ENCODE measurements around the gene CFAP210. TPM values are rescaled to one million over a fixed set of nuclear protein-coding genes. Genes with fewer than 3 reads are reported as not detected.

The CFAP210 gene
- total and polyA plus RNA-seq, 10 of the 15 experiments (the other 5 are each of a cell fraction or from before 2014, with no cell fraction given), result not detected

DNA sequence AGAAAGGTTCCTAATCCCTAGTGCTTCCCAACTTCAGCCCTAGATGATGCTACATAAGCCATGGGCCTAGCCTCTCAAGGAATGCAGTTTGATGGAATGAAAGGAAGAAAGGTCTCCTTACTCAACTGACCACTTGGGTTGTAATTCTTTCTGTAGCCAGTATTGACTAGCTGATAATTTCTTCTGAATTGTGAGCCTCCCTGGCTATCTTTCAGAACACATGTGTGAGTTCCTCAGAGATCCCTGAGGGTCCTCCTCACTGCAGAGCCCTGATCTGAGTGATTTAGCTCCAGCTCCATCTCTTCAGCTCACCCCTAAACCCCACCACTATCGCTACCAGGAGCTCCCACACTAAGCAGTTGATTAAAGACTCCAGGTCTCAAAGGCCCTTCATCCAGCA is 31.5 kb downstream of the CFAP210 start (continued):
- TF ChIP-seq, protein P1, sequence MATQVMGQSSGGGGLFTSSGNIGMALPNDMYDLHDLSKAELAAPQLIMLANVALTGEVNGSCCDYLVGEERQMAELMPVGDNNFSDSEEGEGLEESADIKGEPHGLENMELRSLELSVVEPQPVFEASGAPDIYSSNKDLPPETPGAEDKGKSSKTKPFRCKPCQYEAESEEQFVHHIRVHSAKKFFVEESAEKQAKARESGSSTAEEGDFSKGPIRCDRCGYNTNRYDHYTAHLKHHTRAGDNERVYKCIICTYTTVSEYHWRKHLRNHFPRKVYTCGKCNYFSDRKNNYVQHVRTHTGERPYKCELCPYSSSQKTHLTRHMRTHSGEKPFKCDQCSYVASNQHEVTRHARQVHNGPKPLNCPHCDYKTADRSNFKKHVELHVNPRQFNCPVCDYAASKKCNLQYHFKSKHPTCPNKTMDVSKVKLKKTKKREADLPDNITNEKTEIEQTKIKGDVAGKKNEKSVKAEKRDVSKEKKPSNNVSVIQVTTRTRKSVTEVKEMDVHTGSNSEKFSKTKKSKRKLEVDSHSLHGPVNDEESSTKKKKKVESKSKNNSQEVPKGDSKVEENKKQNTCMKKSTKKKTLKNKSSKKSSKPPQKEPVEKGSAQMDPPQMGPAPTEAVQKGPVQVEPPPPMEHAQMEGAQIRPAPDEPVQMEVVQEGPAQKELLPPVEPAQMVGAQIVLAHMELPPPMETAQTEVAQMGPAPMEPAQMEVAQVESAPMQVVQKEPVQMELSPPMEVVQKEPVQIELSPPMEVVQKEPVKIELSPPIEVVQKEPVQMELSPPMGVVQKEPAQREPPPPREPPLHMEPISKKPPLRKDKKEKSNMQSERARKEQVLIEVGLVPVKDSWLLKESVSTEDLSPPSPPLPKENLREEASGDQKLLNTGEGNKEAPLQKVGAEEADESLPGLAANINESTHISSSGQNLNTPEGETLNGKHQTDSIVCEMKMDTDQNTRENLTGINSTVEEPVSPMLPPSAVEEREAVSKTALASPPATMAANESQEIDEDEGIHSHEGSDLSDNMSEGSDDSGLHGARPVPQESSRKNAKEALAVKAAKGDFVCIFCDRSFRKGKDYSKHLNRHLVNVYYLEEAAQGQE (IDR thresholded peaks at IDR 0.05; ENCODE audit: low read depth, low read length), result no peak
- TF ChIP-seq CHD4 (IDR thresholded peaks at IDR 0.05), result no peak
- TF ChIP-seq, protein P2, sequence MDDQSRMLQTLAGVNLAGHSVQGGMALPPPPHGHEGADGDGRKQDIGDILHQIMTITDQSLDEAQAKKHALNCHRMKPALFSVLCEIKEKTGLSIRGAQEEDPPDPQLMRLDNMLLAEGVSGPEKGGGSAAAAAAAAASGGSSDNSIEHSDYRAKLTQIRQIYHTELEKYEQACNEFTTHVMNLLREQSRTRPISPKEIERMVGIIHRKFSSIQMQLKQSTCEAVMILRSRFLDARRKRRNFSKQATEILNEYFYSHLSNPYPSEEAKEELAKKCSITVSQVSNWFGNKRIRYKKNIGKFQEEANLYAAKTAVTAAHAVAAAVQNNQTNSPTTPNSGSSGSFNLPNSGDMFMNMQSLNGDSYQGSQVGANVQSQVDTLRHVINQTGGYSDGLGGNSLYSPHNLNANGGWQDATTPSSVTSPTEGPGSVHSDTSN (IDR thresholded peaks at IDR 0.05; ENCODE audit: insufficient replicate concordance, low read depth, low read length), result no peak

DNA sequence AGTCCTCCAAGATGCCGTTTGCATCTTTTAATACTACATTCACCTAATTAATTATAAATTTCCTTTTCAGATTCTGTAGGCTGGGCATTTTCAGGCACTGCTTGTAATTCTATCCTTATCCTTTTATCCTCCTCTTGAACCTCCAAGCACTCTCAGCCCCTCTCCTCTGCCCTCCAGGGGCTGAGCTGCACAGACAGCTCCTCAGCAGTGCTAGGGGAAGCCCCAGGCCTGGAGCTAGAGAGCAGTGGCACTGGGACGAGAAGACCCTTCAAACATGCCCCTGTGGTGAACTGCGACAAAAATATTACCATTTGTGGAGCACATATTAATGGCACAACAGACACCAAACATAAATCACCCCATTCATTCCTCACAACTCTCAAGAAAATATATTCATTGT is 32.9 kb downstream of the CFAP210 start:
- Histone ChIP-seq H3K27ac (ENCODE audit: control insufficient read depth, insufficient read depth) (no peak overlapping the region), H3K9me3 (replicated peaks; ENCODE audit: control insufficient read depth, insufficient read depth, low read length) (no peaks in the 10 kb centered on the region), H4K20me1 (ENCODE audit: control insufficient read depth, insufficient read depth) (no peaks in the 10 kb centered on the region), H3K9ac (ENCODE audit: control insufficient read depth, insufficient read depth, low read length) (no peak overlapping the region), H3K4me3 (no peak overlapping the region), H2AFZ (ENCODE audit: control insufficient read depth, low read depth, low read length) (no peak overlapping the region), H3K27me3 (replicated peaks in 1 of 2; ENCODE audit: control insufficient read depth in 2 of 2, insufficient read depth in 2 of 2, low read length in 1 of 2) (no peaks in the 10 kb centered on the region), H3K4me1 (ENCODE audit: control insufficient read depth, insufficient read depth, low read length) (no peaks in the 10 kb centered on the region; the same call in 1 of the 2 replicates), H3K4me2 (ENCODE audit: control insufficient read depth, insufficient read depth) (no peak overlapping the region), H3K79me2 (ENCODE audit: control insufficient read depth, insufficient read depth, low read length) (no peaks in the 10 kb centered on the region), H3K36me3 (ENCODE audit: control insufficient read depth in 2 of 2, insufficient read depth in 2 of 2, low read length in 1 of 2) (no peaks in the 10 kb centered on the region)
- ATAC-seq (no peak), DNase-seq (ENCODE audit: low read depth, low spot score) (no peak), FAIRE-seq (no peak)
- ChIA-PET SMC1A (ENCODE audit: uncharacterized antibody, unreplicated experiment) (no interaction called here), CTCF (interaction anchor here (1.0 kb wide), 1 partner anchor 21 kb away, joined by 3 read pairs; no protein-coding TSS in a partner anchor), POLR2A (no interaction called here), RAD21 (ENCODE audit: unreplicated experiment) (no interaction called here)
- in situ Hi-C loops (cut with MboI) (no loop called here), intact Hi-C loops (cut with micrococcal nuclease; ENCODE audit: unreplicated experiment) (no loop called here)
- 68% methylated on average over 3 of the region's 3 CpGs for WGBS (ENCODE audit: insufficient coverage, insufficient replicate concordance, low lambda C conversion rate, missing lambda C conversion rate)
- no TSS peak for BruUV-seq (replicated peaks)
- TF ChIP-seq, protein P3, sequence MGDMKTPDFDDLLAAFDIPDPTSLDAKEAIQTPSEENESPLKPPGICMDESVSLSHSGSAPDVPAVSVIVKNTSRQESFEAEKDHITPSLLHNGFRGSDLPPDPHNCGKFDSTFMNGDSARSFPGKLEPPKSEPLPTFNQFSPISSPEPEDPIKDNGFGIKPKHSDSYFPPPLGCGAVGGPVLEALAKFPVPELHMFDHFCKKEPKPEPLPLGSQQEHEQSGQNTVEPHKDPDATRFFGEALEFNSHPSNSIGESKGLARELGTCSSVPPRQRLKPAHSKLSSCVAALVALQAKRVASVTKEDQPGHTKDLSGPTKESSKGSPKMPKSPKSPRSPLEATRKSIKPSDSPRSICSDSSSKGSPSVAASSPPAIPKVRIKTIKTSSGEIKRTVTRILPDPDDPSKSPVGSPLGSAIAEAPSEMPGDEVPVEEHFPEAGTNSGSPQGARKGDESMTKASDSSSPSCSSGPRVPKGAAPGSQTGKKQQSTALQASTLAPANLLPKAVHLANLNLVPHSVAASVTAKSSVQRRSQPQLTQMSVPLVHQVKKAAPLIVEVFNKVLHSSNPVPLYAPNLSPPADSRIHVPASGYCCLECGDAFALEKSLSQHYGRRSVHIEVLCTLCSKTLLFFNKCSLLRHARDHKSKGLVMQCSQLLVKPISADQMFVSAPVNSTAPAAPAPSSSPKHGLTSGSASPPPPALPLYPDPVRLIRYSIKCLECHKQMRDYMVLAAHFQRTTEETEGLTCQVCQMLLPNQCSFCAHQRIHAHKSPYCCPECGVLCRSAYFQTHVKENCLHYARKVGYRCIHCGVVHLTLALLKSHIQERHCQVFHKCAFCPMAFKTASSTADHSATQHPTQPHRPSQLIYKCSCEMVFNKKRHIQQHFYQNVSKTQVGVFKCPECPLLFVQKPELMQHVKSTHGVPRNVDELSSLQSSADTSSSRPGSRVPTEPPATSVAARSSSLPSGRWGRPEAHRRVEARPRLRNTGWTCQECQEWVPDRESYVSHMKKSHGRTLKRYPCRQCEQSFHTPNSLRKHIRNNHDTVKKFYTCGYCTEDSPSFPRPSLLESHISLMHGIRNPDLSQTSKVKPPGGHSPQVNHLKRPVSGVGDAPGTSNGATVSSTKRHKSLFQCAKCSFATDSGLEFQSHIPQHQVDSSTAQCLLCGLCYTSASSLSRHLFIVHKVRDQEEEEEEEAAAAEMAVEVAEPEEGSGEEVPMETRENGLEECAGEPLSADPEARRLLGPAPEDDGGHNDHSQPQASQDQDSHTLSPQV (IDR thresholded peaks at IDR 0.05), result no peak
- no peak for TF ChIP-seq SMC3 (IDR thresholded peaks at IDR 0.05; ENCODE audit: borderline replicate concordance, low read length)
- TF ChIP-seq, protein P4, sequence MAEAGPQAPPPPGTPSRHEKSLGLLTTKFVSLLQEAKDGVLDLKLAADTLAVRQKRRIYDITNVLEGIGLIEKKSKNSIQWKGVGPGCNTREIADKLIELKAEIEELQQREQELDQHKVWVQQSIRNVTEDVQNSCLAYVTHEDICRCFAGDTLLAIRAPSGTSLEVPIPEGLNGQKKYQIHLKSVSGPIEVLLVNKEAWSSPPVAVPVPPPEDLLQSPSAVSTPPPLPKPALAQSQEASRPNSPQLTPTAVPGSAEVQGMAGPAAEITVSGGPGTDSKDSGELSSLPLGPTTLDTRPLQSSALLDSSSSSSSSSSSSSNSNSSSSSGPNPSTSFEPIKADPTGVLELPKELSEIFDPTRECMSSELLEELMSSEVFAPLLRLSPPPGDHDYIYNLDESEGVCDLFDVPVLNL (IDR thresholded peaks at IDR 0.05; ENCODE audit: low read depth, low read length), result no peak
- TF ChIP-seq SRF (IDR thresholded peaks at IDR 0.05; ENCODE audit: low read depth in 2 of 2, low read length in 2 of 2), result no peak

All from GM12878 (cell line).